Large intestine (tissue), 3 donors: Measurements from ENCODE around the gene RACK1. TPM values are rescaled to one million over a fixed set of nuclear protein-coding genes. Genes with fewer than 3 reads are reported as not detected.

ENCODE experiments used
- DNase-seq, 2 donors: peaks; one replicate each; pipeline versions ENCODE4 v3.0.0 to v3.0.0-alpha.2; 2013
- H3K27ac ChIP-seq: one replicate; pipeline ENCODE4 v1.5.1; 2013; ENCODE audit warnings: low read length
- H3K27me3 ChIP-seq: 2 replicates; pipeline ENCODE4 v1.6.1; 2013; ENCODE audit warnings: low read length; ENCODE audit not compliant: control insufficient read depth, insufficient read depth
- H3K36me3 ChIP-seq: 2 replicates; pipeline ENCODE4 v1.6.1; 2013; ENCODE audit warnings: low read length; ENCODE audit not compliant: control insufficient read depth, insufficient read depth
- H3K4me1 ChIP-seq: one replicate; pipeline ENCODE4 v1.6.1; 2013; ENCODE audit warnings: low read length; ENCODE audit not compliant: control insufficient read depth, insufficient read depth
- H3K4me3 ChIP-seq: one replicate; pipeline ENCODE4 v1.5.1; 2013; ENCODE audit warnings: low read length
- H3K9me3 ChIP-seq: one replicate; pipeline ENCODE4 v1.6.1; 2013; ENCODE audit warnings: mild to moderate bottlenecking, low read depth, low read length, moderate library complexity; ENCODE audit not compliant: control insufficient read depth
- WGBS: methylation state at CpG from one replicate; pipeline ENCODE4 v1.1.5; 2013; ENCODE audit warnings: low lambda C conversion rate; ENCODE audit not compliant: insufficient coverage; 5-methylcytosine and 5-hydroxymethylcytosine counted together
- polyA plus RNA-seq: library from polyadenylated mRNA; unstranded; fragments of 120-200 nt; gene quantifications from one replicate; pipeline ENCODE4 v1.2.1, GENCODE V29; 2013

Gene RACK1
- polyA plus RNA-seq, 1 donor = 3,389 TPM

GRCh38 chr5:181223729-181224389 lies 19.8 kb downstream of the RACK1 start:
- no CpG with 5 or more reads among the region's 31 CpGs for WGBS
- no peak for DNase-seq
- Histone ChIP-seq H3K27ac (peak overlapping the region; percentile 92), H3K36me3 (no peaks in the 10 kb centered on the region), H3K4me3 (peak overlapping the region; percentile 83), H3K4me1 (peaks cover 3% of the 10 kb centered on the region), H3K27me3 (peaks cover 17% of the 10 kb centered on the region), H3K9me3 (peaks cover 8% of the 10 kb centered on the region)

- Histone ChIP-seq H3K9me3 (peaks cover 8% of the 10 kb centered on the region), H3K27ac (peak within 1 kb of the TSS; percentile 92), H3K4me3 (peak within 1 kb of the TSS; percentile 83), H3K36me3 (no peaks in the 10 kb centered on the region), H3K4me1 (peaks cover 3% of the 10 kb centered on the region), H3K27me3 (peaks cover 17% of the 10 kb centered on the region)
- DNase-seq = peak; percentile 97 to 99
- WGBS = no CpG with 5 or more reads among the region's 59 CpGs
These were observed 20.5 kb downstream of the RACK1 start, which contains the start of gene TRIM41 for GRCh38 chr5:181223058-181223728. Gene TRIM41, plus strand, starts transcription at chr5:181223281. Its CDS starts 719 bp downstream, at chr5:181224000.

GRCh38 chr5:181222630-181223057 lies 21.1 kb downstream of the RACK1 start:
- no peaks in the 10 kb centered on the region for H3K36me3 ChIP-seq
- H3K27ac ChIP-seq = peak overlapping the region; percentile 92
- no CpG with 5 or more reads among the region's 18 CpGs for WGBS
- H3K27me3 ChIP-seq = peaks cover 17% of the 10 kb centered on the region
- H3K9me3 ChIP-seq = peaks cover 8% of the 10 kb centered on the region
- no peak for DNase-seq
- H3K4me1 ChIP-seq = peaks cover 6% of the 10 kb centered on the region
- H3K4me3 ChIP-seq = peak overlapping the region; percentile 83

- peak; percentile 92 to 93 for DNase-seq
- Histone ChIP-seq H3K27ac (peak overlapping the region; percentile 92), H3K9me3 (peaks cover 8% of the 10 kb centered on the region), H3K4me3 (peak overlapping the region; percentile 83), H3K4me1 (peaks cover 10% of the 10 kb centered on the region), H3K36me3 (no peaks in the 10 kb centered on the region), H3K27me3 (peaks cover 22% of the 10 kb centered on the region)
- no CpG with 5 or more reads among the region's 50 CpGs for WGBS
These were observed 21.7 kb downstream of the RACK1 start for GRCh38 chr5:181221792-181222629.

GRCh38 chr5:181221105-181221791 lies 22.5 kb downstream of the RACK1 start:
- peak in 1 of 2 donors; percentile 30 for DNase-seq
- H3K27ac ChIP-seq = no peak overlapping the region
- peak overlapping the region; percentile 83 for H3K4me3 ChIP-seq
- H3K27me3 ChIP-seq = peaks cover 27% of the 10 kb centered on the region
- H3K4me1 ChIP-seq = peaks cover 10% of the 10 kb centered on the region
- H3K9me3 ChIP-seq = peaks cover 8% of the 10 kb centered on the region
- no peaks in the 10 kb centered on the region for H3K36me3 ChIP-seq
- no CpG with 5 or more reads among the region's 27 CpGs for WGBS

- no peak overlapping the region for H3K4me3 ChIP-seq
- H3K36me3 ChIP-seq = no peaks in the 10 kb centered on the region
- no peak overlapping the region for H3K27ac ChIP-seq
- DNase-seq = no peak
- H3K4me1 ChIP-seq = peaks cover 10% of the 10 kb centered on the region
- H3K27me3 ChIP-seq = peaks cover 33% of the 10 kb centered on the region
- peaks cover 8% of the 10 kb centered on the region for H3K9me3 ChIP-seq
- no CpG with 5 or more reads among the region's 10 CpGs for WGBS
These were observed 23.6 kb downstream of the RACK1 start for GRCh38 chr5:181220178-181220515.

GRCh38 chr5:181219262-181220177 lies 24.2 kb downstream of the RACK1 start:
- no peak overlapping the region for H3K27ac ChIP-seq
- H3K4me1 ChIP-seq = peaks cover 10% of the 10 kb centered on the region
- no peak for DNase-seq
- H3K36me3 ChIP-seq = no peaks in the 10 kb centered on the region
- 69% methylated on average over 4 of the region's 49 CpGs for WGBS
- H3K4me3 ChIP-seq = no peak overlapping the region
- peaks cover 8% of the 10 kb centered on the region for H3K9me3 ChIP-seq
- H3K27me3 ChIP-seq = peaks cover 37% of the 10 kb centered on the region

GRCh38 chr5:181218795-181219124 lies 24.9 kb downstream of the RACK1 start:
- no peak overlapping the region for H3K27ac ChIP-seq

GRCh38 chr5:181217803-181218062 lies 26.0 kb downstream of the RACK1 start:
- Histone ChIP-seq H3K27me3 (peaks cover 52% of the 10 kb centered on the region), H3K4me3 (peak overlapping the region; percentile 54), H3K4me1 (peaks cover 10% of the 10 kb centered on the region), H3K36me3 (no peaks in the 10 kb centered on the region), H3K27ac (no peak overlapping the region), H3K9me3 (peaks cover 5% of the 10 kb centered on the region)
- DNase-seq = no peak
- WGBS = no CpG with 5 or more reads among the region's 13 CpGs

More at GRCh38 chr5:181218795-181219124, 24.9 kb downstream of the RACK1 start:
- Histone ChIP-seq H3K36me3 (no peaks in the 10 kb centered on the region), H3K4me3 (peak overlapping the region; percentile 20), H3K27me3 (peaks cover 43% of the 10 kb centered on the region), H3K9me3 (peaks cover 5% of the 10 kb centered on the region), H3K4me1 (peaks cover 10% of the 10 kb centered on the region)
- DNase-seq = no peak
- 17% methylated on average over 9 of the region's 10 CpGs for WGBS
